ENCODE data around the gene MPC2.
"Not testable (repeated sequence)": the region's sequence is repeated elsewhere in the genome, so short reads cannot be mapped to it uniquely, and the experiment has no call there.

MPC2 gene

GRCh38 chr1:167934426-167935215, 2.3 kb downstream of the MPC2 start:
- no peak for DNase-seq

- no peak for DNase-seq
Measured at GRCh38 chr1:167933788-167934187, 3.1 kb downstream of the MPC2 start.

- DNase-seq: no peak
Measured at GRCh38 chr1:167929725-167930124, 7.1 kb downstream of the MPC2 start.

GRCh38 chr1:167928919-167929318, 8.0 kb downstream of the MPC2 start:
- not testable (repeated sequence) for DNase-seq

GRCh38 chr1:167928457-167928852, 8.4 kb downstream of the MPC2 start:
- DNase-seq: no peak

GRCh38 chr1:167927046-167927754, 9.7 kb downstream of the MPC2 start:
- DNase-seq: no peak

GRCh38 chr1:167926486-167926997, 10.3 kb downstream of the MPC2 start:
- no peak for DNase-seq

- no peak for DNase-seq
Measured at GRCh38 chr1:167924543-167925231, 12.2 kb downstream of the MPC2 start.

- no peak for DNase-seq
Measured at GRCh38 chr1:167924102-167924501, 12.8 kb downstream of the MPC2 start.

- no peak for DNase-seq
Measured at GRCh38 chr1:167923324-167924056, 13.4 kb downstream of the MPC2 start.

GRCh38 chr1:167922611-167923074, 14.2 kb downstream of the MPC2 start:
- DNase-seq: no peak

GRCh38 chr1:167922023-167922422, 14.8 kb downstream of the MPC2 start:
- DNase-seq: no peak

- DNase-seq: no peak
Measured at GRCh38 chr1:167916766-167917511, 19.9 kb downstream of the MPC2 start.

- DNase-seq: no peak
Measured at GRCh38 chr1:167915569-167915968, 21.3 kb downstream of the MPC2 start.

GRCh38 chr1:167913895-167914496, 22.9 kb downstream of the MPC2 start, which contains the start of gene ADCY10:
TSS of gene ADCY10 (minus strand) at chr1:167914134. CDS start at chr1:167905140, 8,994 bp downstream.
- DNase-seq: no peak

- no peak for DNase-seq
Measured at GRCh38 chr1:167912294-167912693, 24.6 kb downstream of the MPC2 start.

GRCh38 chr1:167911413-167911812, 25.5 kb downstream of the MPC2 start:
- no peak for DNase-seq

GRCh38 chr1:167910530-167910929, 26.3 kb downstream of the MPC2 start:
- no peak for DNase-seq

- no peak for DNase-seq
Measured at GRCh38 chr1:167909691-167910180, 27.1 kb downstream of the MPC2 start.

GRCh38 chr1:167905671-167906070, 31.2 kb downstream of the MPC2 start:
- DNase-seq: no peak

- no peak for DNase-seq
Measured at GRCh38 chr1:167905182-167905581, 31.7 kb downstream of the MPC2 start.

Measured in NCI-H446 (cell line).